HG02981 (cell line): Measurements from ENCODE around the gene DOCK1.

Source experiments
- ATAC-seq: cut with Tn5 transposase; IDR thresholded peaks from one replicate; pipeline ENCODE4 v1.9.1; 2021; ENCODE audit warnings: mild to moderate bottlenecking, moderate library complexity; ENCODE audit not compliant: unreplicated experiment

DOCK1 gene

GRCh38 chr10:127408112-127408710, 503.0 kb downstream of the DOCK1 start:
- no peak for ATAC-seq

GRCh38 chr10:127408733-127409132, 503.5 kb downstream of the DOCK1 start:
- no peak for ATAC-seq

GRCh38 chr10:127410030-127410429, 504.8 kb downstream of the DOCK1 start:
- no peak for ATAC-seq

- ATAC-seq = no peak
Measured at GRCh38 chr10:127411062-127411461, 505.8 kb downstream of the DOCK1 start.

GRCh38 chr10:127413326-127413725, 508.1 kb downstream of the DOCK1 start:
- ATAC-seq = no peak

- ATAC-seq = no peak
Measured at GRCh38 chr10:127414024-127414423, 508.8 kb downstream of the DOCK1 start.

- no peak for ATAC-seq
Measured at GRCh38 chr10:127415116-127415515, 509.9 kb downstream of the DOCK1 start.

- no peak for ATAC-seq
Measured at GRCh38 chr10:127415901-127416581, 510.8 kb downstream of the DOCK1 start.

- no peak for ATAC-seq
Measured at GRCh38 chr10:127417031-127417430, 511.8 kb downstream of the DOCK1 start.

- no peak for ATAC-seq
Measured at GRCh38 chr10:127417686-127418401, 512.6 kb downstream of the DOCK1 start.

- ATAC-seq = no peak
Measured at GRCh38 chr10:127418536-127419168, 513.4 kb downstream of the DOCK1 start.

GRCh38 chr10:127420138-127420684, 515.0 kb downstream of the DOCK1 start:
- ATAC-seq = no peak

GRCh38 chr10:127423218-127423915, 518.1 kb downstream of the DOCK1 start:
- no peak for ATAC-seq

GRCh38 chr10:127424594-127425264, 519.5 kb downstream of the DOCK1 start:
- ATAC-seq = no peak

- no peak for ATAC-seq
Measured at GRCh38 chr10:127426746-127427145, 521.5 kb downstream of the DOCK1 start.

- no peak for ATAC-seq
Measured at GRCh38 chr10:127427926-127428325, 522.7 kb downstream of the DOCK1 start.

GRCh38 chr10:127428385-127428980, 523.3 kb downstream of the DOCK1 start:
- no peak for ATAC-seq

GRCh38 chr10:127429601-127430312, 524.5 kb downstream of the DOCK1 start:
- no peak for ATAC-seq

GRCh38 chr10:127431525-127431924, 526.3 kb downstream of the DOCK1 start:
- ATAC-seq = no peak
